Posterior vena cava (tissue), 2 donors: ENCODE results near the gene PHF14. TPM values are rescaled to one million over a fixed set of nuclear protein-coding genes. Genes with fewer than 3 reads are reported as not detected.

Experiments
- DNase-seq: peaks from one replicate; pipeline ENCODE4 v3.0.0-alpha.2; 2020; ENCODE audit warnings: low spot score
- intact Hi-C, 2 donors: fragments of 100-400 bp; cut with DNase I; formaldehyde crosslinking; loops; one replicate each; pipeline versions ENCODE4 v1.14.1 to v1.14.2; 2022 to 2023
- total RNA-seq, 2 donors: library from RNA; stranded (reverse); fragmentation: NEBNext Ultra II Directional; extraction: Animal tissue kit (Norgen Biotek cat#: 25700); gene quantifications; one replicate each; pipeline ENCODE4 v1.2.1, GENCODE V29; 2021
- donor health status: DM: yes; HTN: yes; CAD: no.
- donor health status: DM: yes; HTN: yes; CAD: no.

Gene PHF14
- total RNA-seq, 2 donors from 2014 or later, result 32.7 to 36.6 TPM

DNA sequence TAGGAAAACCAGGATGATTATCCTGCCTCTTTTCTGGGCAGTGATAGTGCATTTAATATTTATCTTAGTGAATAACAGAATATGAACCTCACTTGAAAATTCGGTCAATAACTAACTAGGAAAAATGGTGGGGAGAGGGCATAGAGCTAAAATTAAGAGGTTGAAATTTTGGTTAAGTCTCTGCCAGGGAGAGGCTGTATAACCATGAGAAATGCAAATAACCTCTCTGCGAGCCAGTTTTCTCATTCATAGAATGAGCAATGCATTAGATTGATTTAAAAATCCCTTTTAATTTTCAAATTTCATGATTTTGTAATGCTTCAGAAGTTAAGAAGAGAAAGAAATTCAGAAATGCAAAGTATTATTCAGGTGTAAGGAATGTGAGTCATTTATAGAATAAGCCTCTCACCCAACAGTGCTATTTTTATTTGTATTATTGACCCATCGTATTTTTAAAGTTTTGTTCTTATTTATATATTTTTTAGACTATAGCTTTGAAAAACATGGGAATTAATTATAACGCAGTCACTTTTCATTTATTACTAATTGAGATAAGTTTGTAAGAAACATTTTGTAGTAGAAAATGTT, 104.7 kb downstream of the PHF14 start:
- no peak for DNase-seq
- intact Hi-C loops, result no loop called here

DNA sequence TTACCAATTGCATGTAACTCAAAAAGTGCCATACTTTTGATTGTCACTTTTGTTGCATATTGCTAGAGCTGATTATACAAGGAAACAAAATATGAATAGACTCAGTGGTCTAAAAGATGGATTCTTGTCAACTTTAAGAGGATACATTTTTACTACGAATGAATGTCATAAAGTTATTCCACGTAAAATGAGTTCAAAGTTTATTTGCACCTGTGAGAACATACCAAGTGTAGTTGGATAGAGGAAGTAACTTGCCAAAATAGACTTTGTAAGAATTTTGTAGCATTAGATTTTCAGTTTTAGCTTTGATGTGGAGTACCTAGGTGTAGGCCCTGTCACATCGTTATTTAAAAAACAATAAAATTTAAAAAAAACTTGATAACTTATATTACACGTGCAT, 106.2 kb downstream of the PHF14 start:
- intact Hi-C loops, result no loop called here
- no peak for DNase-seq

DNA sequence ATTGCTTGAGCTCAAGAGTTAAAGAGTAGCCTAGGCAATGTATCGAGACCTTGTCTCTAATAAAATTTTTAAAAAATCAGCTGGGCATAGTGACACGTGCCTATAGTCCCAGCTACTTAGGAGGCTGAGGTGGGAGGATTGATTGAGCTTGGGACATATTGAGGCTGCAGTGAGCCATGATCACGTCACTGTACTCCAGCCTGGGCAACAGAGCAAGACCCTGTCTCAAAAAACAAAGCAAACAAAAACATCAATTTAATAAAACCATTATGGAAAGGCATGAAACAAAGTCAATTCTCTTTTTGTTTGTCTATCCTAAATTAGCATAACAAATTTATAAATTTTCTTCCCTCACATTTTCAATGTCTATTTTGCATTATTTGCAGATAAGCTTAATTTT, 108.4 kb downstream of the PHF14 start:
- intact Hi-C loops, result no loop called here
- no peak for DNase-seq

DNA sequence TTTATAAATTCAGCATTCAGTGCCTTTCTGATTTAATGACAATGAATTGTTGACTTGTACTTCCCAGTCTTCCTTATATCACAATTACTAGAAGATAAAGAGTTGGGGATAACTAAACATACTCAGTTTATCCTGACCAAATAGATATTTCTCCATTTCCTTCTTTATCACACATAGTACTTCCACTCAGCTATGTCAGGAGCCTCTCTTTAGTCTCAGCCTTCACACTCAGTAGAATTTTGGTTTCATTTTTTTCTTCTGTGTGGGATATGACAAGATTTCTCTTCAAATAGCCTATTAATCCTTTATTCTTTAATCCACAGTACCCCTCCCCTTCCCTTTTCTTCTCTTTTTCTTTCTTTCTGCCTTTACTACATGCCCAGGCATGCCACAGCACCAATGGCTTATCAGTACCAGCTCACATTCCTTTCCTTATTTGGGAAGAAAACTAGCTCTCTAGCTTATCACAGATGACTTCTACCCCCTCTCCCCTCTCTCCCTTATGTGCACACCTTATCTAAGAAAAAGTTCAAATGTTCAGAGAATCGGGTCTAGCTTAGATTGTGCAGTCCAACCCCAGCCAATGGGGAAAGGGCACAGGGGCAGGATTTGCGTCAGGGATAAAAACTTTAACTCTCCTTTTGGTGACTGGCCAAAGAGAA, 109.0 kb downstream of the PHF14 start:
- DNase-seq, result no peak
- intact Hi-C loops, result no loop called here

DNA sequence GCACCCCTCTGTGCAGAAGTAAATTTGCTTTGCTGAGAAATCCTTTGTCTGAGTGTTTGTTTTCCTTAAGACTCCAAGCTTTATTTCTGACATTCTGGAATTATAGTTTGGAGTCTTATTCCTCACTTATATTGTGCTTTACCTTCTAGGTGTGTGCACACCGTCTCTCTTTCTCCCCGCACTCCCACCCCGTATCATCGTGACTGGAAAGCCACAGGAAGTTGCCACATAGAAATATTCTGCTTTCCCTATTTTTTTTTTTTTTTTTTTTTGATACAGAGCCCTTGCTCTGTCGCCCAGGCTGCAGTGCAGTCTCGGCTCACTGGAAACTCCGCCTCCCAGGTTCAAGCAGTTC, 109.5 kb downstream of the PHF14 start:
- DNase-seq, result no peak
- intact Hi-C loops, result no loop called here

DNA sequence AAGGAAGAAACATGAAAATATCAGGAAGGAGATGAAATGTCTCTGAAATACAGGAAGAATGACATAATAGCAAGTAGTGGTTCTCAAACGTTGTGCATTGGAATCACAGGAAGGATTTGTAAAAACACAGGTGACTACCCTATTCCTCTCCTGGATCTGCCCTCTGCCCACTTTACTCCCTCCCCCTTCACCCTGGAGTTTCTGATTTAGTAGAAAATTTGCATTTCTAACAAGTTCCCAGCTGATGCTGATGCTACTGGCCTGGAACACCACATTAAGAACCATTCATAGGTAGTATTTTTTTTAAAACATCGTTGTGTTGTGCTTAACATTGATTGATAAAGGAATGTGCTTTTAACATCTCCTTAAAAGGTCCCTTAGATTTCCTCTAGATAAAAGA, 130.9 kb downstream of the PHF14 start:
- intact Hi-C loops, result no loop called here
- DNase-seq, result no peak

DNA sequence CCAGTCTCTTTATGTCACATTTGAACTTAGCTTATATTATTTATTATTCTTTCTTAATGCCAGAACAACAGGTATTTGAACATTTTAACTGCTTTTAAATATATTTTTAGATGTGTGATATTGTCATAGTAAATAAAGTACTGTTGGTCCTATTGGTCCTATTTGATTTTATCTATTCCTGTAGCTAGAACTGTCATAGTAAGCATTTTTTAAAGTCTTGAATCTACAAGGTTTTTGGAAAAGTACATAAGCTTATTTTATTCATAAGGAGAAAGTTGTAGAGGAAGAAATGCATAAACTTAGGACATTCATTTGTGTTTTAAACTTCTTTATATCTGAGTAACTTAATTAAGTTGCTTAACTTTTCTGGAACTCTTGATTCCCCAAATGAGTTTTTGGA, 136.0 kb downstream of the PHF14 start:
- DNase-seq, result no peak
- intact Hi-C loops, result no loop called here

DNA sequence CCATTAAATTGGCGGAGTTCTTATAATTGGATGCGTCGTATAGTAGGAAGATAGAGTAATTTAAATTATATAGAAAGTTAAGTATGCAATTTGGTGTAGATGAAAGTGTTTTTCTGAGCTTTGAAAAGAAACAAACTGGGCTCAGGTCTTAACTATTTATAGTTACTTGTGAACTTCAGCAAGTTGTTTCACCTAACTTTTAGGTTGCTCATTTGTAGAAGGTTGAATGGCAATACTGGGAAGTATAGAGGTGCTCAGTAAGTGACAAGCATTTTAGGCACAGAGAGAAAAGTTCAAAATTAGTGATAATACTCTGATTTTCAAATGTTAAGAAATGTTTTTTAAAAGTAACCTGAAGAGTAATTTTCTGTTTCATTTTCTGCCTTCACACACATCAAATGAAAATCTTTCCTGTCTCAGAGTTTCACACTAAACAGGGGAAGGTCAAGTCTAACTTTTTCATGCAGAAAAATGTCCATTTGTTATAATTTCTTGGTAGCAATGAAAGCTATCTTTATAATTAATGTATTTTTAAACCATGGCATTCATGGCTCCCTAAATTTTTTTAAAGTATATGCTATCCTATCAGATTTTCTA, 146.5 kb downstream of the PHF14 start:
- no peak for DNase-seq

DNA sequence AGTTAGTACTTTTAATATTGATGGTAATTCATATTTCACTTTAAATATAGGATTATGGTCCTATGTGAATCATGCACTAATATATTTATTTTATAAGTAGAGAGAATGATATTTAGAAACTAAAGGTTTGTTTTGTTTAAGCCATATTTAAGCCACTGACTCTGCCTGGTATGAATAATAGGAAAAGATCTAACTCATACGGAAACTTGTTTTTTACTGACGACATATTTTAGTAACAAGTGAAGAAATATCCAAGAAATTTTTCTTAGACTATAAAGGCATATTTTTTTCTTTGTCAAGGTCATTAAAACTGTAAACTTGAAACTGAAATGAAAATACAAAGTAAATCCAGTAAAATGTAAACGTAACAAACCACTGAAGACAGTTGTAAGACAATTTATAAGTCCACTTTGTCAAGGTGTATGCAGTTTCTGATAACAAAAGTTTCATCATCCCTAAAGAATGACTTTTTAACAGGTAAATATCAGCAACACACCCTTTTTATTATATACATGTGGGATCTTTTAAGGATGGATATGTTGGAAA, 147.1 kb downstream of the PHF14 start:
- DNase-seq, result no peak
- intact Hi-C loops, result no loop called here

More for the DNA sequence above, 146.5 kb downstream of the PHF14 start:
- intact Hi-C loops, result no loop called here

DNA sequence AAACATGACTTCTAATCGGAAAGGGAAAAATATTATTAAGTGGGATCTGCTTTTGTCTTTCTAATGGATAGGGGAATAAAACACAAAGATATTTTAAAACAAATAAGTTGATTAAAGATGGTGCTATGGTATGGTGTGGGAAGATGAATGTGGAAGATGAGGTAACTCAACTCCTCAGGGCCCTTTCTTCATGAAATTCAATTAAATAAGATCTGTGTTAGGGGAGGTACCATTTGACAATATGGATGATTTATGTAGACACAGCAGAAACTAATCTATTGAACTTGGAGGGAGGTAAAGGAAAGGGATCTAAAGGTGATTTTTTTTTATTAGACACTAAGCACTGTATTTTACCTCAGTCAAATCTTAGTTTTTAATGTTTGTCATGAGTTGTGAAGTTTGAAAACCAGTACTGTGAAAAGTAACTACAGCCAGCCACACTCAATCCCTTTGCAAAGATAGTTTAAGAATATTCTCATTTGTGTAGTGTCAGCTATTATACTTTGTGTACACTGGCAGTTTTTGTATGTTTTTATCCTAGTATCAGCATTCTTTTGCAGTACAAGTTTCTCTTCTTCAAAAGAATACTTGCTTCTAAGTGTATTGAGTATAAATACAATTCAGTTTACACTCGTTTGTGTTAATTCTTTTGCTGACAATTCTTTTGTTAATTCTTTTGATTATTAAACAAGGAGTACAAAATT, 151.3 kb downstream of the PHF14 start:
- intact Hi-C loops, result no loop called here
- DNase-seq, result no peak

DNA sequence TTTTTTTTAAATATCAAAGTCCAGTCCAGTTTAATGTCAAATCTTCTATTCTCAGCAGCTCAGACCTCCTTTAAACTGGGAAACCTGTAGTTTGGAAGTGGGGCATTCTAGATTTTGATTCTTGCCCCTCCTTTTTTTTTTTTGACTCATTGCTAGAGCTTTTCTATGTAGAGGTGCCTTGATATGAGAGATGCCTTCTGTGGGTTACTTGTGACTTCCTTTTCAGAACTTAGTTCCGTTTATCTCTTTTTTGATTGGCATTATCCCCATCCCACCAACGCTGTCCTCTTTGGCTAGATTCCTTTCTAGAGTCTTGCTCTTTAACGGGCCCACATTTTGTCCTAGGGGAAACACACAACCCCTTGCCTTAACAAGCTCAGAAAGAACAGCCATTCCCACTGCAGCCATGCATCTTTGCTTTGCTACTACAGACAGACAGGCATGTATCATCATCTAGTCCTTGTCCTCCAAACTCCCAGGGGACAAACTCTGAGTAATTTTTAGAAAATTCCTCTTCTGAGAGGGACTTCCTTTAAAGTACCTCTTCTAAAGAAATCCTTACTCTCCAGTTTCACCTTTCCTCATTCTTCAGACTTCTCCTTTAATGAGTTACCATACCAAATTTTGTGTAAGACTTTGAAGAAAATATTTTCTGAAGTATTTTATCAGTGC, 153.6 kb downstream of the PHF14 start:
- intact Hi-C loops, result no loop called here
- no peak for DNase-seq

DNA sequence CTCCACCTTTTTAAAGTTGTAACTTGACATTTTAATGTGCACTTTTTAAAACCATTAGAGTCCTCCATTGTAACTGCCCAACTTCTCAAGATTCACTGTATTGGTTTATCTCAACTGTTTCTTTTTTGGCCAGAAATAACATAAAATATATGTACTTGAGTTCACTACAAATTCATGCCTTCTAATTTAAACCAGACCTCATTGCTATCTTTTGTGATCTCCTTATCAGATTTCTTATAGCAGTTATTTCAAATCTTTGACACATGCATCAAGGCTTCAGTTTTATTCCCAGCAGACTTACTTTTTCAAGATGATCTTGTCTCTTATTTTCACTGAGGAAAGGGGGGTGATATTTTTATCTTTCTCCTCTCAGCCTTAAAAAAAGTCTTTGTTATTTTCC, 154.3 kb downstream of the PHF14 start:
- no peak for DNase-seq
- intact Hi-C loops, result no loop called here

DNA sequence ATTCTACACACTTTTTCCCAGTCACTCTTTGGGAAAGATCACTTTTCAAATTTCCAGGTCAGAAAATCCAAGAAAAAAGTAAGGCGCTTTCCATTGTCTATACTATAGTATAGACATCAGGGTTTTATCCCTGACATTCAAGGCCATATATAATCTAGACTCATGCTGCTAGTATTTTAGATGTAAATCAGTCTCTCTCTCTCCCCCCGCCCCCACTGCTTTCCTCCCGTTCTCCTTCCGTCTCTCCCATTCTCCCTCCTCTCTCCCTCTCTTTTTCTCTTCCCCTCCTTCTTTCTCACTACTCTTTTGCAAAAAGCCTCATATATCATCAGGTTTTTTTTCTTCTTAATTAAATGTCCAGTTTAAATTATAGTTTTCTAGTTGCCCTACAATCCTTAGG, 154.8 kb downstream of the PHF14 start:
- DNase-seq, result no peak
- intact Hi-C loops, result no loop called here

DNA sequence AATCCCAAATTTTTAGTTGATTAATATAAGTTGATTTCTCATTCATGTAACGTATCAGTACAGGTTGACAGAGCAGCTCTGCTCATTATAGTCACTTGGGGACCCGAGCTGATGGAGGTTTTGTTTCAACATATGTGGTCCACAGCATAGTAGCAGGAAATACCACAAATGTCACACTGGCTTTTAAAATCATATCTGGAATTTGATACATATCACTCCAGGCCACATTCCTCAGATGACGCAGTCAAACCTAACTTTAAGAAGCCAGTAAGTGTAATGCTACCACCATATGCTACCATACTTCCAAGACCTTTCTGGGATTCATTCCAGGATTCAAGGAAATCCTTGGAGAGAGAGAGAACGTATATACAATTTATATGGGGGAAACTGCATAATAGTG, 156.3 kb downstream of the PHF14 start:
- DNase-seq, result no peak
- intact Hi-C loops, result no loop called here

DNA sequence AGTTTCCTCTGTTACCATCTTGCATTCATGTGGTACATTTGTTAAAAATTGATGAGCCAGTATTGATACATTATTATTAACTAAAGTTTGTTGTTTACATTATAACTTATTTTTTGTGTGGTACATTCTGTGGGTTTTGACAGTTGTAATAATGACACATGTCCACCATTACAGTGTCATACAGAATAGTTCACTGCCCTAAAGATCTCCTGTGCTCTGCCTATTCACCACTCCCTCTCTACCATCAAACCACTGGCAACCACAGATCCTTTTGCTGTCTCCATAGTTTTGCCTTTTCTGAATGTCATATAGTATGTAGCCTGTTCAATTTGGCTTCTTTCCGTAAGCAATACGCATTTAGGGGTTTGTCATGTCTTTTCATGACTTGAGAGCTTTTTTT, 156.9 kb downstream of the PHF14 start:
- intact Hi-C loops, result no loop called here

DNA sequence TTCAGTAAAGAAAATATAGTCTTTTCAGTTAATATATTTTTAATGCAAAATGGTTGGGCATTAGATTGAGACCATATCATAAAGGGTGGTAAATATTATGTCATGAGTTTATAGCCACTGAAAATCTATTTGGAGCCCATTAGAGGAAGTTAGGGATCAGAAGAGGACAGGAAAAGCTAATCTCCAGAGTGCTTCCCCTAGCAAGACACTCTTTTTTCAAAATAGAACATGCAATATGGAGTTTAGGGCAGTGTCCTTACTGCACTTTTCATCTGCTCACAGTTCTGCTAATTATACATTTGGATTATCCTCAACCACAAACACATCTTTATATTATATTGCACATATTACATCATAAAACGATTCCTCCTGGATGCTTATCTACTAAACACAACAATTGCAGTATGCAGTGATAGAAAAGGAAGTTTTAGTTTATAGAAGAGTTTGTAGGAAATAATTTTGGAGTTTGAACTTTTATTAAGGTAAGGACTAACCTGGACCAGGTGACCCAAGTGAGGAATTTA, 159.8 kb downstream of the PHF14 start:
- no peak for DNase-seq
- intact Hi-C loops, result no loop called here

More for the DNA sequence above, 156.9 kb downstream of the PHF14 start:
- DNase-seq, result no peak

DNA sequence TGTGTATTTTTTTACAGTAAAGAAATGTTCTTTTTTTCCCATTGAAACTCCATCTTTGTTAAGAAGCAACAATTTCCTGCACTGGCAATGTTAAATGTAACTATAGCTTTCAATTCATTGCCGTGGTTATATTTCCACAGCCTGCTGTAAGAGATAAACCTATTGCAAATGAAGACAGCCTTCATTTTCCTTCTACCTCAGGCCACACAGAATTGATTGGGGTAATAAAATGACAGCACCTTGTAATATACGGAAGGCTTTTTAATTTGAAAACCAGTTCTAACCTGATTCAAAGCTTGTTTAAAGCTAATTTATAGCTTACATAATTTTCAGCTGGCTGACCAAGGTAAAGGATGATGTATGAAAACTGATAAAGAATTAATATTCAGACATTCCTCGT, 161.9 kb downstream of the PHF14 start:
- DNase-seq, result no peak
- intact Hi-C loops, result no loop called here

DNA sequence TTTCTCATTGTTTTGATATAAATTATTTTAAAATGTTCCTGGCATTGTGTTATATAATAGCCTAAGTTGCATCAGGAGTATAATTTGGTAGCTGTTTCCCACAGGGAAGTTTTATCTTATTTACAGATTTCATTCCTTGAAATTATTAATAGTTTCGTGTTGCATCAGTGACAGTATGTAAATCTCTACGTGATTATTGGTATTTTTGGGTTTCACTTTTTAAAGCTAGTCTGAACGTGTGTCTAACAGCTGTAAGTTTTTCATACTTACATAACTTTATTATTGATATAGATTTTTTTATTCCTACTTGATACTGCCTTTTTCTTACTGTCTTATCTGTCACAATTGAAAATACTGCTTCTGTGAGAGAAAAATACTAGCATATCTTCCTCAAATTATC, 167.9 kb downstream of the PHF14 start:
- intact Hi-C loops, result no loop called here
- DNase-seq, result no peak

DNA sequence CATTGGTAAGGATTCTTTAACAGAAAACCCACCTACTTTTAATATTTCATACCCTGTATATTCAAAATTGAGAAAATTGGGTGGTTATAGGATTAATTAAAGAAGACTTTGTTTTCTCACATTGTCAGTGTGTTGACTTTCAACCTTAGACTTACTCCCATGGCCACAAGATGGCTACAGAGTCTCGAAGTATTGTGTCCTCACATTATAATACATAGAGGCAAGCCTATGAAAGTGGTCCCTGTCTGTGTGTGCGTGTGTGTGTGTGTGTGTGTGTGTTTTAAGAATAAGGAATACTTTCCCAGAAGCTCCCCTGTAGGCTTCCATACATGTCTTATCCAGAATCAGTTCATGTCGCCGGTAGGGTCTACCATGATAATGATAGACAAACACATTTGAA, 180.0 kb downstream of the PHF14 start:
- intact Hi-C loops, result no loop called here
- DNase-seq, result no peak

DNA sequence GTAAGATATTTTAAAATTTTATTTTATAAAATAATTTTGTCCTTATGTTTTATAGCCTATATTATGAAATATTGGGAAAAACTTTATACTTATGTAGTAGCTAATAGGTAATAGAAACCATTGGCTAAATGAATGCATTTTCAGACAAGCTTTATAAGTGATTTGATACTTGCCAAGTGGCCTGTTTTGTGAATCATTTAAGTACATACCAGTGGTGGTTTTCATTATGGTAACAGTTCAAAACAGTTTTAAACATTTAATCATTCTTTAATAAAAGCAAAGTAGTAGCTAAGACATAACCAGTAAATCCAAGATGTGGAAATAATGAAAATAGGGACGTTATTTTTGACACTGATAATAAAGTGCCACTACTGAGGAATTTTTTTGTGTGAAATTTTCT, 182.2 kb downstream of the PHF14 start:
- intact Hi-C loops, result loop anchor here in 1 of 2 donors (5.0 kb wide), 1 partner anchor 1116 kb away; no protein-coding TSS in a partner anchor
- DNase-seq, result no peak
